Suppressor macrophage treated with lipopolysaccharide for 4 hours (primary cell): ENCODE data around the gene CDK5R2.
"Not testable (repeated sequence)": the region's sequence is repeated elsewhere in the genome, so short reads cannot be mapped to it uniquely, and the experiment has no call there.

Source experiments
- DNase-seq: peaks from one replicate; pipeline ENCODE4 v3.0.0-alpha.2; 2020

Gene CDK5R2

DNA sequence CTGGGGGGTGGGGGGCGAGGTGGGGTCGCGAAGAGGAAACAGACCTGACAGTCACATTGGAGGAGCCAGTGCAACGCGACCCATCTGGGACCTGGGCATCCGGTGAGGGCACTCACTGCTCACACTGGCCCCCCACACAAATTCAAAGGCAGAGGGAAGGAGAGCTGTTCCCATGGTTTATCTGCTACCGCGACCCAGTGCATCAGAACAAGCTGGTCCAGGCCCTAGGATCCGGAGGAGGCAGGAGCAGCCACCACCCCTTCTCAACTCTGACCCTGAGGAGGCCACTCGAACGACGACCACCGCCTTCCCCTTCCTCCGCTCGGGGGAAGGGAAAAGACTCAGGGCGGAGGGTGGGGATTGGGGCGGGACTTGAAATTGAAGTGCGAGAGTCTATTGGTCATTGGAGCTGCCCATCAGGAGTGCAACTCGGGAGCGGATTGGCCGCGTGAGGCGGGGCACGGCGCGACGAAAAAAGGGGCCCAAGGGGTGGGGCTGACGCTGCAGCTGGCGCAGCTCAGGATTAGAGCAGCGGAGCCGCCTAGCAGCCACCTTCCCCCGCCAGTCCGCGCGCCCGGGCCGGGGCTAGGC, at the start of gene CDK5R2:
Gene CDK5R2 (plus strand): TSS at position 526 of the 591 bp plus-strand sequence. CDS start 155 bp downstream, outside the sequence.
- DNase-seq = peak; percentile 68

DNA sequence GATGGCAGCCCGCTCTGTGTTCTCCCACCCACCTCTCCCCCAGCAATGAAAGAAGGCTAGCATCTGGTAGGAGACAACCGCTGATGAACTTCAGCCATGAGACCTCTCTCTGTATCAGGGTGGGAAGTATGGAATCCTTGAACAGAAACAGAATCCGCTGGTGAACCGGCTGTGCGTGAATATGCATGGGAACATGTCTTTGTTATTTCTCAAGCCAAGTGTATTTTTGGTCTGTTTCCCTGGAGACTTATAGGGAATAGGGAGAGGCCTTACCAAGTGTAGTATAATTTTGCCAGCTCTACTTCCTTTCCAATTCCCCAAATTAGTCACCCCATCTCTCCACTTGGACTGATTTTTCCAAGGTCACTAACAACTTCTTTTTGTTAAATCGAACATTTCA, 48.7 kb upstream of the CDK5R2 start:
- no peak for DNase-seq

DNA sequence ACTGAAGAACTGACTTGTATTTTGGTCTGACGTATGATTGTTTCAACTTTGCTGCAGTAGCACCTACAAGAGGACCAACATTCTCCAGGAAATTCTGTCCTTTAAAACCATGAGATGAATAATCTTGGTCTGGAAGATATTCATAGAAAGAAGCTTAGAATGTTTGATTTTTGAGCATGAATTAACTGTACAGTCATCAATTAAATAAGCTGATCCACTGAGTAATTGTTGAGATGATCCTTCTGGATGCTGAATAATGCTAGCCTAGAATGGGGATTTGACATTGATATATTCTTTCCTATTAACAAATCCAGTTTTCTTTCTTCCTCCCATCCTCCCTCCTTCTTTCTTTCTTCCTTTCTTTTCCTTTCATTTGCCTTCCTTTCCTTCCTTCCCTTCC, 39.0 kb upstream of the CDK5R2 start:
- DNase-seq = no peak

DNA sequence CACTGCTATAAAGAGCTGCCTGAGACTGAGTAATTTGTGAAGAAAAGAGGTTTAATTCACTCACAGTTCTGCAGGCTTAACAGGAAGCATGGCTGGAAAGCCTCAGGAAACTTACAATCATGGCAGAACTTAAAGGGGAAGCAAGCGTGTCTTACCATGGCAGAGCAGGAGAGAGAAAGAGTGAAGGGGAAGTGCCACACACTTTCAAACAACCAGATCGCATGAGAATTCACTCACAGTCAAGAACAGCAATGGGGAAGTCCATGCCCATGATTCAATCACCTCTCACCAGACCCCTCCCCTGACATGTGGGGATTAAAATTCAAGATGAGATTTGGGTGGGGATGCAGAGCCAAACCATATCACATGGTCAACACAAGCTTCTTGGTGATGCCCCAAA, 34.7 kb upstream of the CDK5R2 start:
- DNase-seq = no peak

DNA sequence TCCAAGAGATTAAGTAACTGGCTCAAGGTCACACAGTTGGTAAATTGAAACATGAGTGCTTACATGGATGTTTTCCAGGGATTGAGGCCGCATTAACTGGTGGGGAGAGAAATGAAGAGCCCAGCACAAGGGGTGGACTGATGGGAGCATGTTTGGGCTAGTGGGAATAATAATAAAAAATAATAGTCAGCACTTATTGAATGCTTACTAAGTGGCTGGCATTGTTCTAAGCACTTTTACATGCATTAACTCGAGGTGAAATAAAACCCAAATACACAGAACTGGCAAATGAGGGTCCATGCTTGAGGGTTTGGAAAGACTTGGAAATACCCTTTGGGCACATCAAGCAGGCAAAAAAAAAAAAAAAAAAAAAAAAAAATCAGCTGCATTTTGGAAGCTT, 34.0 kb upstream of the CDK5R2 start:
- DNase-seq = no peak

DNA sequence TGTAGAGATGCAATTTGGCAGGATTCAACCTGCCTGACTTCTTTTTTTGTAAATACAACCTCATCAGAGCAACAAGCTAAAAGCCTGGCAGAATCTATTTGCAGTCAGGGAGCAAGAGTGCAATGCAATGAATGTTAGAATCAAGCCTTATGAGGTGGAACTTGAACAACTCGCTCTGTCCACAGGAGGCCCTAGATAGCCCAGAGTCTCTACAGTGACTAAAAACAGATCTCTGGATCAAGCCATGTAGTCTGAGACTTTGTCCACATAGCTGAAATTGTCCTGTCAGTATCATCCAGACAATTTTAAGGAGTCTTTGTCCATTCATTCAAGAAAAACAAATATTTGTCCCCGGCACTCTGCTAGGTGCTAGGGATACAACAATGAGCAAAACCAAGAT, 32.0 kb upstream of the CDK5R2 start:
- no peak for DNase-seq

DNA sequence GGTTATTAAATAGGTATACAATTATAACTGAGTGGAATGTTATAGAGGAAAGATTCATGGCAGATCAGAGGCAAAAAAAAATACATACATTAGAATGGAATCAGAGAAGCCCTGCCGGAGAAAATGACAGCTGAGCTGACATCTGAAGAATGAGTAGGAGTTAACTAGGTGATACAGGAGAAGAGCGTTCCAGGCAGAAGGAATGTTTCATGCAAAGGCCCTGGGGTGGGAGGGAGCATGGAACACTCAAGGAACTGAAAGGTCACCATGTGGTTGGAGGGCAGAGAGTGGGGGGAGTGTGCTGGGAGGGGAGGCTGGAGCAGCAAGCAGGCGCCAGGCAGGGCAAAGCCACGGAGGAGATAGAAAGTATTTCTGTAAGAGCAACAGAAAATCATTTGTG, 31.6 kb upstream of the CDK5R2 start:
- DNase-seq = no peak

DNA sequence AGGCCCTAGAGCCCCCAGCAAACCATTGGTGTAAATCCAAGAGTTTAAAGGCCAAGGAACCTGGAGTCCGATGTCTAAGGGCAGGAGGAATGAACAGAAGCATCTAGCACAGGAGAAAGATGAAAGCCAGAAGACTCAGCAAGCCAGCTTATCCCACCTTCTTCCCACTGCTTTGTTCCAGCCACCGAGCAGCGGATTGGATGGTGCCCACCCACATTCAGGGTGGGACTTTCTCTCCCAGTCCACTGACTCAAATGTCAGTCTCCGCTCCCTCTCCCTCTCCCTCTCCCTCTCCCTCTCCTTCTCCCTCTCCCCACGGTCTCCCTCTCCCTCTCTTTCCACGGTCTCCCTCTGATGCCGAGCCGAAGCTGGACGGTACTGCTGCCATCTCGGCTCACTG, 29.0 kb upstream of the CDK5R2 start:
- DNase-seq = not testable (repeated sequence)

DNA sequence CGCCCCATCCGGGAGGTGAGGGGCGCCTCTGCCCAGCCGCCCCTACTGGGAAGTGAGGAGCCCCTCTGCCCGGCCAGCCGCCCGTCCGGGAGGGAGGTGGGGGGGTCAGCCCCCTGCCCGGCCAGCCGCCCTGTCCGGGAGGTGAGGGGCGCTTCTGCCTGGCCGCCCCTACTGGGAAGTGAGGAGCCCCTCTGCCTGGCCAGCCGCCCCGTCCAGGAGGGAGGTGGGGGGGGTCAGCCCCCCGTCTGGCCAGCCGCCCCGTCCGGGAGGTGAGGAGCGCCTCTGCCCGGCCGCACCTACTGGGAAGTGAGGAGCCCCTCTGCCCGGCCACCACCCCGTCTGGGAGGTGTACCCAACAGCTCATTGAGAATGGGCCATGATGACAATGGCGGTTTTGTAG, 27.7 kb upstream of the CDK5R2 start:
- DNase-seq = not testable (repeated sequence)

DNA sequence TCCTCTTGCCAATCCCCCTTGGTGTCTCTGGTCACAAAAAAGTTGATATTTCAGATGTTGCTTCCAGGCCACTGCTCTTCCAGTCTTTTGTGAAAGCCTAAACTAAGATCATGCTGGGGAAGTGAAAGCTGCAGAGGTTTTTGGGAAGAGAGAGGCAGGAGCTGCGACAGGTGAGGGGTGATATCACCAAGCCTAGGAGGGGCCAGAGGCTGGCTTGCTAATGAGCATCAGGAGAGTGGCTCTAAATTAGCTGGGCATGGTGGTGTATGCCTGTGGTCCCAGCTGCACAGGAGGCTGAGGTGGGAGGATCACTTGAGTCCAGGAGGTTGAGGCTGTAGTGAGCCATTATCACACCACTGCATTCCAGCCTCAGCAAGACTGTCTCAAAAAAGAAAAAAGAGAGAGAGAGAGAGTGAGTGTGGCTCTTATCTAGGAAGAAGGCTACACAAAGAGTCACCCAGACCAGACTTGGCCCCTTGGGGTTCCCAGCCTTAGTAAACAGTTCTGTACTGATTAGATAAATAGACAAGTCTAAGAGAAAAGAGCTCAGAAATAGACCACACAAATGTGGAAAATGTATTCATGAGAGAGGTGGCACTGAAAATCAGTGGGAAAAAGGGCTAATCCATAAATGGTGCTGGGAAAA, 14.6 kb upstream of the CDK5R2 start:
- no peak for DNase-seq

DNA sequence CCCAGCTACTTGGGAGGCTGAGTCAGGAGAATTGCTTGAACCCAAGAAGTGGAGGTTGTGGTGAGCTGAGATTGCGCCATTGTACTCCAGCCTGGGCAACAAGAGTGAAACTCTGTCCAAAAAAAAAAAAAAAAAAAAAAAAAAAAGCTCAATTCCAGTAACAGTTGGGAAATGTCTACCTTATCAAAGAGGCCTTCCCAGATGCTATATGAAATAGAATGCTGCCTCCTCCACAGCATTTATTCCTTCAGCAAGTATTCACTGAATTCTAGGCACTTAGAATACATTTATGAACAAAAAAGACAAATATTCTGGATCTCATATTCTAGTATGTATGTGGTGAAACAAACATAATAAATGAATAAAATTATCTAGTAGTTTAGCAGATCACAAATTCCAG, 12.8 kb upstream of the CDK5R2 start:
- DNase-seq = no peak

DNA sequence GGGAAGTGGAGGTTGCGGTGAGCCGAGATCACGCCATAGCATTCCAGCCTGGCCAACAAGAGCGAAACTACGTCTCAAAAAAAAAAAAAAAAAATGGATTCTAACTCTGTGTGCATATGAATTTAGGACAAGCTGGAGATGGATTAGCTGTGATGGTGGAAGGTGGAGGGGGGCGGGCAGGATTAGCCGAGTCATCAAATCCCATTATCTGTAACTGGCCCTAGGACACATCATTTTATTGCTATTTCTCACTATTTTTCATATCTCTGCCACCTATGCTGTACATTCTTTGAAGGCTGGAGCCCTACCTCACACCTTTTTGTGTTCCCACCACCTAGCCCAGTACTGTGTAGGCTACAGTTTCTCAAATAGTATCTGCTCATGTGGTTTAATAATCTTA, 7.3 kb upstream of the CDK5R2 start:
- no peak for DNase-seq

DNA sequence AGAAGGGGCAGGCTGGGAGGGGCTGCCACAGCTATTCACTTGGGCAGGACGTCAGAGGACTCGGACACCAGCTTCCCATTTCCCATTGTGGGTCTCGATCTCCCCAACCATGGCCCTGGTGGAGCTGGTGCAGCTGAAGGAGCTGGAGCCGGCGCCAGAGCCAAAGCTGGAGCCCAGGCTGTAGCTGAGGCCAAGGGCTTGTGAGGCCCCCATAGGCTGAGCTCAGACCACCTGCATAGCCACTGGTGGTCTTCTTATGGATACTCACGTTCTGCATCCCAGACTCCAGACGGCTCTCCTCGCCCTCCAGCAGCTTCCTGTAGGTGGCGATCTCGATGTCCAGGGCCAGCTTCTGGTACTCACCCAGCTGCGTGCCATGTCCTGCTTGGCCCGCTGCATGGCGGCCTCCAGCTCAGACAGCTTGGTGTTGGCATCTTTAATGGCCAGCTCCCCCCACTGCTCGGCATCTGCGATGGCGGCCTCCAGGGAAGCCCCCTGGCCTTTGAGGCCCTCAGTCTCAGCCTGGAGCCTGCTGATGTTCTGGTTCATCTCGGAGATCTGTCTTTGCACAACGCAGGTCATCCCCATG, 6.0 kb upstream of the CDK5R2 start:
- no peak for DNase-seq

DNA sequence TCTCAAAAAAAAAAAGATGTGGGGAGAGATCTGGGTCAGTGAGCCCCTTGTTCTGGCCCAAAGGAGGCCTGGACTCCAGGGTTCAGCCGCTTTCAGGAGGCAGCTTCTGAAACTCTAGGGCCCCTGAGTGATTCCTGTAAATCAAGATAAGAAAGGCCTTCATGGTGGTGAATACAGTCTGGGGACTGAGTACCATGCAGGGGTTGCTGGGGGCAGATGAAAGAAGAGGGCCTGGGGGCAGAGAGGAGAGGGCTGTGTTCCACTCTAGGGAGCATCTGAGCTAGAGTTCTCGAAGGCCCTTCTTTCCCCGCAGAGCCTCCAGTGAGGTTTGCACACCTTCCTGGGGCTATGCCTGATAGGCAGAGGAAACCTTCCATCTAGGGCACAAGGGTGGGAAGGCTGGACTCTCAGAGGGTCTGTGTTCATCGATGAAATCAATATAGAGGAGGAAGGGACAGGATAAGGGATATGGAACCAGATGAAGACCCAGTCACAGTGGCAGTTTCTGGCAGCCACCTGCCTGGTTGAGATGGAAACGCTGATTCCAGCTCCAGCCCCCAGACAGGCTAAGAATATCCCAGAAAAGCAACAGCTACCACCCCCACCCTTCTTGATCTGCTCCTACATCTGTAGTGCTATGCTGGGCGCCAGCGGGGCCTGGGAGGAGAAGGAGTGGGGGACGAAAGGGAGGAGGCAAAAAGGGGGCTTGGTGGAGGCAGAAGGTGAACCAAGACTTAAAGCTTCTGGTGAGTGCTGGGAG, 4.7 kb upstream of the CDK5R2 start:
- no peak for DNase-seq

DNA sequence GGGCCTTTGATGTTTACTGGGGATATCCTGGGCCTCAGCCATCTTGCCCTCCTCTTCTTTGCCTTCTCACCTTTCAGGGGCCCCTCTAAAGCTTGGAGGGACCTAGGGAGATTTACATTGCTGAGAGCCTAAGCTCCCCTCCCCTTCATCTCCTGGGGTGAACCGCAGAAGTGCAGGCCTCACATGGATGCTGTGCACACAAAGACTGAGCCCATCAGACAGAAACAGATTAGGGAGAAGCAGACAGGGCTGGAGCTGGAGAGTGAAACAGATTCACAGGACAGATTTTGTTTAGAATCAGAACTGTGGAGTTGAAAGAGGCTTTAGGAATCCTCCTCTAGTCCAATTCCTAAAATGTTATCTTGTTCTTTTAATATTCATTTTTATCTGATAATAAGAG, 3.4 kb upstream of the CDK5R2 start:
- no peak for DNase-seq

DNA sequence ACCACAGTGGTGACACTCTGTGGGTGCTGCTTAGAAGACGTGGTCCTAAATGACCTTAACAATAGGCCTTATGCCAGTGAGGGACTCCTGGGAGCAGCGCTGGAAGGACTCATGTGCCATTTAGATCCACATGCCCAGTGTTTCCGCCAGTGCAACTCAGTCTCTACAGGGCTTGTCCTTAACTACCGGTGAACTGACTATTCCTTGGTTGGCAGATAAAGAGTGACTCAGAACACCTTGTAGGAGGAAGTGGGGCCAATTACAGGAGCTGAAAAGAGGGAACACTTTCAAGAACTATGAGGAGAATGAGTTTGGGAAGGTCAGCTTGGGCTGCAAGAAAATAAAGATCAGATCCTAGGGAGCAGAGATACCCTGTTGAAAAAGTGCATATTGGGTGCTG, 1.8 kb upstream of the CDK5R2 start:
- DNase-seq = no peak

DNA sequence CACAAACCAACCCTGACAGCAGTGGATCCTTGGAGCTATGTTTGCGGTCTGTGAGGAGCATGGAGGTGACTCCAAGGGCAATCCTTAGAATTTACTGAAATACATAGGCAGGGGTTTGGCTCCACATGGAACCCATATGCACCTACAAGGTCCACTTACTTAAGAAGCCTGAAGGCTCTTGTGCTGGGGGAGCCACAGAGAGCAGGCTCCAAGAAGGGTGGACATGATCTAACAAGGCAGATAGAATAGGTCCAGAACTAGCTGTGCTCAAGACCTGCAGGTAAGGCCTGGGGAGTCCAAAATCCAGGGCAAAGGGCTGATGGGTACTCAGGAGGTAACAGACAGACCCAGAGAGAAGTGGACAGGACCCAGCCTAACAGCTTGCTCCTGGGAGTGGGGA, 1.2 kb upstream of the CDK5R2 start:
- no peak for DNase-seq

DNA sequence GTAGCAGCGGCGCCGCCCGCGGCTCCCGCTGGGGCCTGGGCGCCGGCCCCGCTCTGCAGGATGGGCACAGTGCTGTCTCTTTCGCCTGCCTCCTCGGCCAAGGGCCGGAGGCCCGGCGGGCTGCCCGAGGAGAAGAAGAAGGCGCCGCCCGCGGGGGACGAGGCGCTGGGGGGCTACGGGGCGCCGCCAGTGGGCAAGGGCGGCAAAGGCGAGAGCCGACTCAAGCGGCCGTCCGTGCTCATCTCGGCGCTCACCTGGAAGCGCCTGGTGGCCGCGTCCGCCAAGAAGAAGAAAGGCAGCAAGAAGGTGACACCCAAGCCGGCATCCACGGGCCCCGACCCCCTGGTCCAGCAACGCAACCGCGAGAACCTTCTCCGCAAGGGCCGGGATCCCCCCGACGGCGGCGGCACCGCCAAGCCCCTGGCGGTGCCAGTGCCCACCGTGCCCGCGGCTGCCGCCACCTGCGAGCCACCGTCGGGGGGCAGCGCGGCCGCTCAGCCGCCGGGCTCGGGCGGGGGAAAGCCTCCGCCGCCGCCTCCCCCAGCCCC, 369 bp downstream of the CDK5R2 start:
- no peak for DNase-seq

DNA sequence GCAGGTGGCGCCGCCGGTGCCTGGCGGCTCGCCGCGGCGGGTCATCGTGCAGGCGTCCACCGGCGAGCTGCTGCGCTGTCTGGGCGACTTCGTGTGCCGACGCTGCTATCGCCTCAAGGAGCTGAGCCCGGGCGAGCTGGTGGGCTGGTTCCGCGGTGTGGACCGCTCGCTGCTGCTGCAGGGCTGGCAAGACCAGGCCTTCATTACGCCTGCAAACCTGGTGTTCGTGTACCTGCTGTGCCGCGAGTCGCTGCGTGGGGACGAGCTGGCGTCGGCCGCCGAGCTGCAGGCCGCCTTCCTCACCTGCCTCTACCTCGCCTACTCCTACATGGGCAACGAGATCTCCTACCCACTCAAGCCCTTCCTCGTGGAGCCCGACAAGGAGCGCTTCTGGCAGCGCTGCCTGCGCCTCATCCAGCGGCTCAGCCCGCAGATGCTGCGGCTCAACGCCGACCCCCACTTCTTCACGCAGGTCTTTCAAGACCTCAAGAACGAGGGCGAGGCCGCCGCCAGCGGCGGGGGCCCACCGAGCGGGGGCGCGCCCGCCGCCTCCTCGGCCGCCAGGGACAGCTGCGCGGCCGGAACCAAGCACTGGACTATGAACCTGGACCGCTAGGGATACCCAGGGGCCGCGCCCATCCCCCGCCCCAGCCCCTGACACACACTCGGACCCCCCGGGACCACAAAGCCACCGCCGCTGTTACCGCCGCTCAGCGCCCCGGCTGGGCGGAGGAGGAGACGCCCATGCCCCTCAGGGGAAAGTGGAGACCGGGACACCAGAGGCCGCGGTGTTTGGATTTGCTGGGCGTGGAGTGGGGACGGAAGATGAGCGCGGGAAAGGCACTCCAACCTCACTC, 1.1 kb downstream of the CDK5R2 start:
- DNase-seq = no peak

DNA sequence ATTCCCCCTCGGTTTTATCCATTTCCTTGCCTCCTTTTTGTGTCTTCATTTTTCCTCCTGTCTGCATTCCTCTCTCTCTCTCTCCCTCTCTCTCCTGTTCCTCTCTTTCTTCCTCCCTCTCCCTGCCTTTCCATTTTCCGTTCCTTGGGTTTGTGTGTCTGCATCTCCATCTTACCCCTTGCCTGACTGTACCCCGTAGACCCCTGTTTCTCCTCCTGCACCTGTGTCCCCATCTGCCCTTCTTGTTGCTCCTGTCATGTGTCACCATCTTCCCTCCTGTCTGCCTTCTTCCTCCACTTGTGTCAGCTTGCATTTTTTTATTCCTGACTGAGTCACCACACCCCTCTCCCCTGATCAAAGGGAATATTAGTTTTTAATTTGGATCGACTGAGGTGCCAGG, 1.8 kb downstream of the CDK5R2 start:
- no peak for DNase-seq

DNA sequence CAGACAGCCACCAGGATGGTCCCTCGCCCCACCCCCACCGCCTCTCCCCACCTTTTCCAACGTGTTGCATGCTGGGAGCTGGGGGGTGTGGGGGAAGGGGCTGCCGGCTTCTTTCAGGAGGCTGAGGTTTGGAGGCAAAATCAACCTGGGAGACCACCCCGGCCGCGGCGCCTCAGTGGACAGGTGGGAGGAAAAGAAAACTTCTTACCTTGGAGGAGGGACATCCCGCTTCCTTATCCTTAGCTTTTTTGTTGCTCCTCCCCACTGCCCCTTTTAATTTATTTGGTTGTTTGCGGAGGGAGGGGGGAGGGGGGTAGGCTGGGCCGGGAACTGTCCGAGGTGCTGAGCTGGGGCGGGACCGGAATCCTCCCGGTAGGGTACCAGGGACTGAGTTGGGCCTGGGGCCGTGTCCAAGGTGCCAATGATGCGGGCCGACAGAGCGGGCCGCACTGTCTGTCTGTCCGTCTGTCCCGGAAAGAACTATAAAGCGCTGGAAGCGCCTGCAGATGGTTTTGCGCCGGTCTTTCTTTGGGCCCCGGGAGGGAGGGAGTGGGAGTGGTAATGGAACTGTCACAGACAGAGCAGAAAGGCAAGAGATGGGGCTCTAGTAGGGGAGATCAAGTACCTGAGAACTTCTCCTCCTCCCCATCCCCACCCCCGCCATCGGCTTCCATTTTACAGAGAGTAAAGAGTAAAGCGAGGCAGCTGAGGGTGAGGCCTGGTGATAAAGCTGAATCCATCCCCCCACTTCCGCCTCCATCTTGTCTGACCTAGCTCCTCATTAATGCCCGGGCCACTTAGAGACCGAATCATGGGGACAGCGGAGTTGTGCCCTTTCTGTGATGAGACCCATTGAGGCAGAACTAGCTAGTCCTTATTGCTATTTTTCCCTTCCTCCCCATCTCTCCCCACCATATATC, 2.4 kb downstream of the CDK5R2 start:
- no peak for DNase-seq
